Measurements from ENCODE around the gene DIAPH2. TPM values are rescaled to one million over a fixed set of nuclear protein-coding genes. Genes with fewer than 3 reads are reported as not detected.

DIAPH2 gene
- total and polyA plus RNA-seq, 9 of the 15 experiments (the other 6 are each of a cell fraction or from before 2014, with no cell fraction given), result 0.01 to 0.18 (median 0.07) TPM; not detected in 1

DNA sequence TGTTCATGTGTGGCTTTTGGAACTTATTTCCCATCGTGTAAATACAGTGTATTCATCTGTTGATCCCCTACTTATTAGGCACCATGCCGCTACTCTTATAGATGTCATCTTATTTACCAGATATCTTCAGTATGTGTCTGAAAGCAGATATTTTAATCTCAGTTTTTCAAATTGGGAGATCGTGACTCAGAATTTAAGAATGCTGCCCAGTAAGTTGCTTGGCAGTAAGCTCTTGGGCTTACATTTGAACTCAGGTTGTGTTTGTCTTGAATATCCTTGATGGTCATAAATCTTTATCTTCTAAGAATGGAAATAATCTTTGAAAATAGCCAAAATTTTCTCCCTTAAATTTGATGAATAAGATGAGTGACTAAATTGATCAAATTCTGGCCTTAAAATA is 153.2 kb downstream of the DIAPH2 start:
- Histone ChIP-seq H3K9ac (ENCODE audit: insufficient read depth in 1 of 2, low read depth in 2 of 2, low read length in 2 of 2) (no peak overlapping the region), H2AFZ (ENCODE audit: low read depth, low read length) (no peak overlapping the region), H4K20me1 (replicated peaks; ENCODE audit: control insufficient read depth, insufficient read depth, low read length) (no peaks in the 10 kb centered on the region), H3K27ac (ENCODE audit: extremely low read depth, low read depth, low read length) (no peak overlapping the region), H3K79me2 (ENCODE audit: control insufficient read depth, insufficient read depth, low read length) (no peaks in the 10 kb centered on the region), H3K9me3 (replicated peaks; ENCODE audit: control insufficient read depth, insufficient read depth, low read depth, low read length) (no peaks in the 10 kb centered on the region), H3K4me3 (no peak overlapping the region), H3K4me1 (replicated peaks in 1 of 2; ENCODE audit: control insufficient read depth in 2 of 2, insufficient read depth in 2 of 2, low read length in 2 of 2) (no peaks in the 10 kb centered on the region), H3K36me3 (ENCODE audit: control insufficient read depth, insufficient read depth, low read length) (no peaks in the 10 kb centered on the region), H3K9me1 (ENCODE audit: control insufficient read depth, insufficient read depth, low read length) (no peaks in the 10 kb centered on the region), H3K27me3 (ENCODE audit: control insufficient read depth in 2 of 2, insufficient read depth in 2 of 2, low read length in 2 of 2) (no peaks in the 10 kb centered on the region), H3K4me2 (ENCODE audit: insufficient read depth, low read length) (no peak overlapping the region)
- DNase-seq (ENCODE audit: extremely low read depth in 1 of 4, low spot score in 3 of 4) (no peak), ATAC-seq (no peak), FAIRE-seq (no peak)
- POLR2A ChIA-PET, result no interaction called here
- intact Hi-C loops (cut with micrococcal nuclease) (no loop called here), in situ Hi-C loops (cut with MboI) (no loop called here)
- CTCF ChIA-PET (ENCODE audit: low intra/inter-chr PET ratio), result no interaction called here
- no TSS peak for BruUV-seq (replicated peaks)
- WGBS (ENCODE audit: insufficient coverage, low coverage, missing lambda C conversion rate), result 0% methylated on average over 3 of the region's 3 CpGs
- TF ChIP-seq ZNF12 (CRISPR knock-in tag; IDR thresholded peaks at IDR 0.05) (no peak), MTA3 (IDR thresholded peaks at IDR 0.05; ENCODE audit: borderline replicate concordance) (no peak), MAZ (CRISPR knock-in tag; conservative IDR thresholded peaks at IDR 0.05 in 1 of 2, IDR thresholded peaks at IDR 0.05 in 1 of 2) (no peak), ZNF717 (CRISPR knock-in tag; IDR thresholded peaks at IDR 0.05) (no peak), KLF6 (CRISPR knock-in tag; IDR thresholded peaks at IDR 0.05; ENCODE audit: borderline replicate concordance) (no peak), ZNF668 (CRISPR knock-in tag; IDR thresholded peaks at IDR 0.05) (no peak), RBM14 (IDR thresholded peaks at IDR 0.05; ENCODE audit: borderline replicate concordance, insufficient read depth, low read depth, low read length) (no peak), ZNF584 (CRISPR knock-in tag; IDR thresholded peaks at IDR 0.05; ENCODE audit: low read depth) (no peak), PRMT5 (CRISPR knock-in tag; IDR thresholded peaks at IDR 0.05) (no peak), ZNF551 (CRISPR knock-in tag; IDR thresholded peaks at IDR 0.05) (no peak), THAP7 (CRISPR knock-in tag; IDR thresholded peaks at IDR 0.05) (no peak), NKRF (IDR thresholded peaks at IDR 0.05; ENCODE audit: borderline replicate concordance) (no peak), MTF1 (CRISPR knock-in tag; IDR thresholded peaks at IDR 0.05; ENCODE audit: borderline replicate concordance) (no peak), GATAD2A (IDR thresholded peaks at IDR 0.05) (no peak), LCOR (CRISPR knock-in tag; IDR thresholded peaks at IDR 0.05) (no peak)
- TF ChIP-seq, protein P1, sequence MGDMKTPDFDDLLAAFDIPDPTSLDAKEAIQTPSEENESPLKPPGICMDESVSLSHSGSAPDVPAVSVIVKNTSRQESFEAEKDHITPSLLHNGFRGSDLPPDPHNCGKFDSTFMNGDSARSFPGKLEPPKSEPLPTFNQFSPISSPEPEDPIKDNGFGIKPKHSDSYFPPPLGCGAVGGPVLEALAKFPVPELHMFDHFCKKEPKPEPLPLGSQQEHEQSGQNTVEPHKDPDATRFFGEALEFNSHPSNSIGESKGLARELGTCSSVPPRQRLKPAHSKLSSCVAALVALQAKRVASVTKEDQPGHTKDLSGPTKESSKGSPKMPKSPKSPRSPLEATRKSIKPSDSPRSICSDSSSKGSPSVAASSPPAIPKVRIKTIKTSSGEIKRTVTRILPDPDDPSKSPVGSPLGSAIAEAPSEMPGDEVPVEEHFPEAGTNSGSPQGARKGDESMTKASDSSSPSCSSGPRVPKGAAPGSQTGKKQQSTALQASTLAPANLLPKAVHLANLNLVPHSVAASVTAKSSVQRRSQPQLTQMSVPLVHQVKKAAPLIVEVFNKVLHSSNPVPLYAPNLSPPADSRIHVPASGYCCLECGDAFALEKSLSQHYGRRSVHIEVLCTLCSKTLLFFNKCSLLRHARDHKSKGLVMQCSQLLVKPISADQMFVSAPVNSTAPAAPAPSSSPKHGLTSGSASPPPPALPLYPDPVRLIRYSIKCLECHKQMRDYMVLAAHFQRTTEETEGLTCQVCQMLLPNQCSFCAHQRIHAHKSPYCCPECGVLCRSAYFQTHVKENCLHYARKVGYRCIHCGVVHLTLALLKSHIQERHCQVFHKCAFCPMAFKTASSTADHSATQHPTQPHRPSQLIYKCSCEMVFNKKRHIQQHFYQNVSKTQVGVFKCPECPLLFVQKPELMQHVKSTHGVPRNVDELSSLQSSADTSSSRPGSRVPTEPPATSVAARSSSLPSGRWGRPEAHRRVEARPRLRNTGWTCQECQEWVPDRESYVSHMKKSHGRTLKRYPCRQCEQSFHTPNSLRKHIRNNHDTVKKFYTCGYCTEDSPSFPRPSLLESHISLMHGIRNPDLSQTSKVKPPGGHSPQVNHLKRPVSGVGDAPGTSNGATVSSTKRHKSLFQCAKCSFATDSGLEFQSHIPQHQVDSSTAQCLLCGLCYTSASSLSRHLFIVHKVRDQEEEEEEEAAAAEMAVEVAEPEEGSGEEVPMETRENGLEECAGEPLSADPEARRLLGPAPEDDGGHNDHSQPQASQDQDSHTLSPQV (IDR thresholded peaks at IDR 0.05), result no peak
